Melanocyte of skin (primary cell): ENCODE results near the gene SLC43A1. TPM values are rescaled to one million over a fixed set of nuclear protein-coding genes. Genes with fewer than 3 reads are reported as not detected.

Source experiments
- small RNA-seq, 2 donors: library from RNA; depleted of rRNA; stranded (forward); fragments of <200 nt; gene quantifications; one replicate each; pipeline ENCODE3, GENCODE V24; 2012
- total RNA-seq, 2 donors: library from RNA; depleted of rRNA; stranded (reverse); fragments of >200 nt; gene quantifications; 2 replicates each; pipeline ENCODE4 v1.2.3, GENCODE V29; 2012

The SLC43A1 gene
- 10 to 100 TPM in 1 of 2 donors, 1 to 10 TPM in 1; 5.2 to 17.0 TPM for total RNA-seq

DNA sequence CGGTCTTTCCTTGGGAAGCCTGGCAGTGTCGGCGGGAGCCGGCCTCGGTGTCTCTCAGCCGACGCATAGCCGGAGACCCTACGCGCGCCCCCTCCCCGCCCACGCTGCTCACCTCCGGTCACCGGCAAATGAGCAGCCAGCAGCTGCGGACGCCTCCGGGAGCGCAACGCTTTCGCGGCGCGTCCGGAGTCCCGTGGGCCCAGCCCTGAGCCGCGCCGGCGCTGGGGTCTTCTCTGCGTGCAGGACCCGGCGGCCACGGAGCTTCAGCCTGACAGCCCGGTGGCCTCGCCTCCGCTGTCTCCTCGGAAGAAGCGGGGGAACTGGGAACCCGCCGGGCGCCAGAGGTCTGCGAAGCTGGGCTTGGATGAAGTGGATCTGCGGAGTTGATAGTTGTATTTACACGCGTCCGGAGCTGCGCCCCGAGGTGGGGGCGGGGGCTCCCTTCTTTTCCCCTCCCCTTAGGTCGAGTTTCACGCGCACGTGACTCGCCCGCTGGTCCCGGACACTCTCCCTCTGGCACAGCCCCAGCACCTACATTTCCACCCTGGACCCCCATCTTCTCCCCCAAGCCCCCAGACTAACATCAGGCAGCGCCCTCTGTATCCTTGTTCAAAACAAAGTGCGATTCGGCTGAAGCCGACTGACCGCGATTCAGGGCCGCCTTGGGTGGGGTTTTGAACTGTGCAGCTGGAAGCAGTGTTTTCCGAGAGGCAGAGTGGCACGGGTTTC lies at the start of gene SLC43A1:
TSS of gene SLC43A1 (minus strand) at position 371 of the 729 bp plus-strand sequence. CDS start 1,591 bp downstream, outside the sequence.

DNA sequence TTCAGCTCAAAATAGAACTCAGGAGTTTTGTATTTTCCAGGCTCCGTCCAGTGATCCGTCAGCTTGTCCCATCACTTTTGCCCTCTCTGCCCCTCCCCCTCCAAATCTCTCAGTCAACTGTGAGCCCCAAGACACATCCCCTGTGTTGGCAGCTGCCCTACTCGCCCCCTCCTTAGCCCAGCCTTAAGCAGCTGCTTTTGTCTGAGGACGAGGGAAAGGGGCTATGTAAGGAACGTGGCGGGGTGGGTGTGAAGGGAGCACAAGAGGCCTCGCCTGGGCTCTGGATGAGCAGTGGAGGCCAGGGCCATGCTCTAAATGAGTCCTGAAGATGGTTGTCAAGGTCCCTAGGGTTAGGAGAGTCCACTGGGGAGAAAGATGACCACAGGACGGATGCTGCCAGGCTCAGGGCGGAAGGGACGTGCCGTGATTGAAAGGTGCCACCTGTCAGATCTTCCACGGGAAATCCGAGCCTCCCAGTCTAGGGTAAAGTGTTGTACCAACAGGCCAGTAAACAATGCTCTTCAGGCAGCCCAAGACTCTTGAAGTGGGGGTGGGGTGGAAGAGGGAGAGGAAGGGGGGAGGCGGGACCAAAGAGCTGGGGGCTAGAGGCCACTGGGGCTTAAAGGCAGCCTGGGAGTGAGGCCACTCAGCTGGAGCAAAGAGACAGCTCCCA lies 21.6 kb upstream of the SLC43A1 start, which contains the start of gene SMTNL1:
TSS of gene SMTNL1 (plus strand) at position 649 of the 673 bp plus-strand sequence. CDS start 5,048 bp downstream, outside the sequence.

DNA sequence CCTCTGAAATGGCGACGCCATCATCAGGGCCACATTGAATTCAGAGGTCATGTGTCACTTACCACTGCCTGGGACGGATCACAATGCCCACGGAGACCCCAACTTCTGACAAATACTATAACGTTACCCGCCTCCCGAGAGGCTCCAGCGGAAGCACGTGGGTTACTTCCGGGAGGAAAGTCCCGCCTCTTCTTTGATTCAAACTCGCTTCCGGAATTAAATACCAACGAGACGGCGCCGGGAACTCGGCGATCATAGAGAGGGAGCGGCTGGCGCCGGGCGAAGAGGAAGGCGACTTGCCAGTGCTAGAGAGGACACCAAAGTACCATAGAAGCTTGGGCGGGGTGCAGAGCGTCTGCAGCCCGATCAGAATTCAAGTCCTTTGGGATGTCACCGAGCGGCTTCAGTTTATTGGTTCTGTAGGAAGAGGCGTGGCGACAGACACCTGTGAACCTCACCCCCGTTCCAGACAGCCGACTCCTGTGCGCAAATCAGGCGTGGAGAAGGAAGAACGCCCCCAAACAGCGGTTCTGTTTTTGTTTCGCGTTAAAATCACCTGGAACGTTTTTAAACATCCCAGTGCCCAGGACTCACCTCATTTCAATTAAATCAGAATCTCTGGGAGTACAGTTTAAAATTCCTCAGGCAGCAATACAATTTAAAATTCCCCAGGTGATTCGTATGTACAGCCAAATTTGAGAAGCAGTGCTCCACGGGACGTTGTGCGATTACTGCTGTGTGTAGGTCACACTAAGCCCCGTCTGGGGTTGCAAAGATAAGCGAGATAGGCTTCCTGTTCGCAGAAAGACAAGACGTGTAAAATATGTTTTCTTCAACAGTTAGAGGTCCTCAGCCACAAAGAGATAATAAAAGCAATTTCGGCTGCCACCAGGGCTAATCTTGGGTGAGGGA lies 15.3 kb upstream of the SLC43A1 start, which contains the start of gene TIMM10:
TSS of gene TIMM10 (minus strand) at position 159 of the 912 bp plus-strand sequence. CDS start 565 bp downstream, outside the sequence.

DNA sequence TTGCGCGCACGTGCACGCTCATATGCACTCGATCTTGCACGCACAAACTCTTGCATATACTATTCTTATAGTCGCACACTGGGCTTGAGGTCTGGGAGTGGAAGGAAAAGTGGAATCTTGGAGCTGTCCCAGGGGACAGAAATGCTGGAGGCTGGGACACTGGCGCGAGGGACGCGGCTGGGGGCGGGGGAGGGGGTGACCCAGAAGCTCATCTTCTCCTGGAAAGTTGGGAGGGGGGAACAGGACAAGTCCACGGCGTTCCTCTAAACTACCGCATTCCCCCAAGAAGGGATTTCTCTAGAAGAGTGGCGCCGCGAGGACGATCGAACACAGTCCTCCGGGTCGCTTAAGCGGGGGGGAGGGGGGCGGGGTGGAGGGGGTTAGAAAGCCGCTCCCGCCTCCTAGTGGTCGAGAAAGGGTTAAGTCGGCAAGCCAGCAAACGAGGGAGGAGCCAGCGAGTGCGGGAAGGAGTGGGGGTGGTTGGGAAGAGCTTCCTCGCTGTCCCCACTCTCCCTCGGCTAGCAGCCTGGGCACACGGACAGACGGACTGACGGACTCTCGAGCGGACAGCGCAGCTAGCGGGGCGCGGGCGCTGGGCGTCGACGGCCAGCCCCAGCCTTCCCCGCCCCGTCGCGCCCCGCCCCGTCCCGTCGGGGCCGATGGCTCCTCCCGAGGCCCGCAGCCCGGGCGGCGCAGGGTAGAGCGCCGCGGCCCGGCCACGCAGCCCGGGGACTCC lies 55.3 kb downstream of the SLC43A1 start, which contains the start of gene RTN4RL2:
TSS of gene RTN4RL2 (plus strand) at position 507 of the 736 bp plus-strand sequence. CDS start 338 bp downstream, outside the sequence.

Small RNAs within 50 kb of the gene (small RNA-seq; reads per million reads assigned to genes)
- gene RN7SL605P (0 reads per million in 2 donors), gene RNA5SP341 (0 reads per million in 2 donors)

Other genes starting within 250 kb of the SLC43A1 start
- gene TNKS1BP1, start 190.8 kb downstream of the SLC43A1 start, total RNA-seq: 10 to 100 TPM; 20.3 to 22.7 TPM
- 10 to 100 TPM; 47.5 to 78.9 TPM for gene SSRP1, start 179.8 kb downstream of the SLC43A1 start, total RNA-seq
- not detected for gene P2RX3, start 177.3 kb downstream of the SLC43A1 start, total RNA-seq
- gene PRG3, start 134.6 kb downstream of the SLC43A1 start, total RNA-seq: not detected
- under 1 TPM; under 0.01 to 0.69 TPM for gene PRG2, start 125.1 kb downstream of the SLC43A1 start, total RNA-seq
- 100 to 1,000 TPM; 319 to 645 TPM for gene SLC43A3, start 88.6 kb downstream of the SLC43A1 start, total RNA-seq
- under 1 TPM; under 0.01 to 0.67 TPM for gene RTN4RL2, start 55.2 kb downstream of the SLC43A1 start, total RNA-seq
- 10 to 100 TPM; 19.6 to 72.9 TPM for gene TIMM10, start 15.1 kb upstream of the SLC43A1 start, total RNA-seq
- gene SMTNL1, start 21.9 kb upstream of the SLC43A1 start, total RNA-seq: not detected
- gene UBE2L6, start 52.0 kb upstream of the SLC43A1 start, total RNA-seq: 100 to 1,000 TPM; 169 to 295 TPM
- gene SERPING1, start 82.0 kb upstream of the SLC43A1 start, total RNA-seq: 1 to 10 TPM; 8.3 to 8.9 TPM
- 1 to 10 TPM in 1 of 2 donors, under 1 TPM in 1; 0.33 to 1.4 TPM for gene YPEL4, start 134.2 kb upstream of the SLC43A1 start, total RNA-seq
- gene CLP1, start 142.1 kb upstream of the SLC43A1 start, total RNA-seq: 10 to 100 TPM; 14.1 to 26.6 TPM
- 10 to 100 TPM; 42.3 to 56.3 TPM for gene ZDHHC5, start 152.4 kb upstream of the SLC43A1 start, total RNA-seq
- gene MED19, start 196.5 kb upstream of the SLC43A1 start, total RNA-seq: 10 to 100 TPM; 12.7 to 17.3 TPM
- 100 to 1,000 TPM in 1 of 2 donors, 10 to 100 TPM in 1; 91.9 to 141 TPM for gene TMX2, start 196.9 kb upstream of the SLC43A1 start, total RNA-seq
- gene SELENOH, start 225.8 kb upstream of the SLC43A1 start, total RNA-seq: 10 to 100 TPM; 67.6 to 82.2 TPM
- gene BTBD18, start 236.1 kb upstream of the SLC43A1 start, total RNA-seq: not detected
- 100 to 1,000 TPM; 119 to 165 TPM for gene CTNND1, start 246.1 kb upstream of the SLC43A1 start, total RNA-seq